GM08714 (cell line): ENCODE results near the gene PKN3.
A peak's percentile ranks its signal among the peaks of the same experiment; 100 is the strongest.

Experiments used
- H3K4me3 ChIP-seq: fragments of 200-500 bp; sonication (Bioruptor generic); 2 replicates; pipeline ENCODE4 v1.5.1; 2014; ENCODE audit warnings: mild to moderate bottlenecking, low read length, inconsistent platforms
- ZNF274 ChIP-seq: IDR thresholded peaks from 2 replicates; pipeline ENCODE4 v1.6.1; 2012; ENCODE audit warnings: mild to moderate bottlenecking, low read depth, low read length

PKN3 gene

GRCh38 chr9:128703616-128704355 is 1.5 kb downstream of the PKN3 start:
- H3K4me3 ChIP-seq = peak overlapping the region; percentile 75; the same call in 1 of the 2 replicates

DNA sequence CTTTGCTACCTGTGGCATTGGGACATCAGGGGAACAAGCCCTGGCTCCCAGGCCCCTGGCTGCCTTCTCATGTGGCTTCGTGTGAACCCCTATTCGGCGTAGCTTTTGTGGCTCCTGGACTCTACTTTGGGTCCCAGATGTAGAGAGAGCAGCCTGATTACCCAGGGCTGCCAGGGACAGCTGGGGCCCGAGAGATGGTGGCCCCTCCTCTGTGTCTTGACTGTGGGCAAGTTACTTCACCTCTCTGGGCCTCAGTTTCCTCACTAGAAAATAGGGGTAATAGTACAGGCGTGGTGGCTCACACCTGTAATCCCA is 2.0 kb downstream of the PKN3 start:
- TF ChIP-seq ZNF274 = no peak

More at GRCh38 chr9:128703616-128704355, 1.5 kb downstream of the PKN3 start:
- TF ChIP-seq ZNF274 = no peak

GRCh38 chr9:128705051-128705965 is 3.0 kb downstream of the PKN3 start:
- H3K4me3 ChIP-seq = no peak overlapping the region
- no peak for TF ChIP-seq ZNF274

More for the DNA sequence above, 2.0 kb downstream of the PKN3 start:
- H3K4me3 ChIP-seq = no peak overlapping the region

DNA sequence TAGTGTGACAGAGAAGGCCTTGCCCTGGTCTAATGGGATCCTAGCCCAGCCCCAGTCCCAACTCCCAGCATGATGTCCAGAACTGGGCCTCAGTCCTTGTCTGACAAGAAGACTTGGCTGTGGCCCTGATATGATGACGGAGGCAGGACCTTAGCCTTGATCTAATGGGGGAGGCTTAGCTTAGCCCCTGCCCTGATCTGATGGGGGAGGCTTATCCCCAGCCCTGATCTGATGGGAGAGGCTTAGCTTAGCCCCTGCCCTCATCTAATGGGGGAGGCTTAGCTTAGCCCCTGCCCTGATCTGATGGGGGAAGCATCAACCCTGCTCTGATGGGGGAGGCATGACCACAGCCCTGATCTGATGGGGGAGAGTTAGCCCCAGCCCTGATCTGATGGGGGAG is 3.7 kb downstream of the PKN3 start:
- TF ChIP-seq ZNF274 = no peak
- no peak overlapping the region for H3K4me3 ChIP-seq

DNA sequence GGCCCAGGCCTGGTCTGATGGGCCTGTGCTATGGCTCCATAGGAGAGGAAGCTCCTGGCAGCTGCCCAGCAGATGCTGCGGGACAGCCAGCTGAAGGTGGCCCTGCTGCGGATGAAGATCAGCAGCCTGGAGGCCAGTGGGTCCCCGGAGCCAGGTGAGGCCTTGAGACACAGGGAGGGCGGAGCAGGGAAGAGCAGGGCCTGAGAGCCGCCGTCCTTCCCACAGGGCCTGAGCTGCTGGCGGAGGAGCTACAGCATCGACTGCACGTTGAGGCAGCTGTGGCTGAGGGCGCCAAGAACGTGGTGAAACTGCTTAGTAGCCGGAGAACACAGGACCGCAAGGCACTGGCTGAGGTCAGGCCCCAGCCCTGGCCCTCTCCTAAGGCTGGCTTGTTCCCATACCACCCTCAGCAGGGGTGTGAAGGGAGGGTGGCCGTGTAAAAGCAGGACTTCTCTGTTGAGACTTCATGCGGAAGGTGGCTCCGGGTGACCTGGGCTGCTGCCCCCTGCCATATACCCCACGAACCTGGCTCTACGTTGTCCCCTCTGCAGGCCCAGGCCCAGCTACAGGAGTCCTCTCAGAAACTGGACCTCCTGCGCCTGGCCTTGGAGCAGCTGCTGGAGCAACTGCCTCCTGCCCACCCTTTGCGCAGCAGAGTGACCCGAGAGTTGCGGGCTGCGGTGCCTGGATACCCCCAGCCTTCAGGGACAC is 4.5 kb downstream of the PKN3 start:
- TF ChIP-seq ZNF274 = no peak
- no peak overlapping the region for H3K4me3 ChIP-seq

DNA sequence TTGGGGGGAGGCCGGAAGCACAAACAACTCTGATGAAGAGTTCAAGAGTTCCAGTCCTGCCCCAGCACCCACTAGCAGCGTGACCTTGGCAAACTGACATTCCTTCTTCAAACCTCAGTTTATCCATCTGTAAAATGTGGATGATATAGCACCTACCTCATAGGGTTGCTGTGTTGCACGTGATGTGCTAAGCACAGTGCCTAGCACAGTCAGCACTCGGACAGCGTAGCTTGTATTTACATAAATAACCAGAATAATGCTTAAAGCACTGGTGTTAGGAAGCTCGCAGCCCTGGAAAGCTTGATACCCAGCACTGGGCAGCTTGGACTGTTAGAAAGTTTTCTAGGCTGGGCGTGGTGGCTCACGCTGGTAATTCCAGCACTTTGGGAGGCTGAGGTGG is 5.1 kb downstream of the PKN3 start:
- H3K4me3 ChIP-seq = no peak overlapping the region
- no peak for TF ChIP-seq ZNF274

GRCh38 chr9:128712451-128713410 is 10.4 kb downstream of the PKN3 start:
- no peak for TF ChIP-seq ZNF274
- no peak overlapping the region for H3K4me3 ChIP-seq

- no peak for TF ChIP-seq ZNF274
- H3K4me3 ChIP-seq = no peak overlapping the region
Observed at GRCh38 chr9:128713411-128713780, 11.1 kb downstream of the PKN3 start.

- no peak for TF ChIP-seq ZNF274
- H3K4me3 ChIP-seq = no peak overlapping the region
Observed at GRCh38 chr9:128713941-128714573, 11.8 kb downstream of the PKN3 start.

DNA sequence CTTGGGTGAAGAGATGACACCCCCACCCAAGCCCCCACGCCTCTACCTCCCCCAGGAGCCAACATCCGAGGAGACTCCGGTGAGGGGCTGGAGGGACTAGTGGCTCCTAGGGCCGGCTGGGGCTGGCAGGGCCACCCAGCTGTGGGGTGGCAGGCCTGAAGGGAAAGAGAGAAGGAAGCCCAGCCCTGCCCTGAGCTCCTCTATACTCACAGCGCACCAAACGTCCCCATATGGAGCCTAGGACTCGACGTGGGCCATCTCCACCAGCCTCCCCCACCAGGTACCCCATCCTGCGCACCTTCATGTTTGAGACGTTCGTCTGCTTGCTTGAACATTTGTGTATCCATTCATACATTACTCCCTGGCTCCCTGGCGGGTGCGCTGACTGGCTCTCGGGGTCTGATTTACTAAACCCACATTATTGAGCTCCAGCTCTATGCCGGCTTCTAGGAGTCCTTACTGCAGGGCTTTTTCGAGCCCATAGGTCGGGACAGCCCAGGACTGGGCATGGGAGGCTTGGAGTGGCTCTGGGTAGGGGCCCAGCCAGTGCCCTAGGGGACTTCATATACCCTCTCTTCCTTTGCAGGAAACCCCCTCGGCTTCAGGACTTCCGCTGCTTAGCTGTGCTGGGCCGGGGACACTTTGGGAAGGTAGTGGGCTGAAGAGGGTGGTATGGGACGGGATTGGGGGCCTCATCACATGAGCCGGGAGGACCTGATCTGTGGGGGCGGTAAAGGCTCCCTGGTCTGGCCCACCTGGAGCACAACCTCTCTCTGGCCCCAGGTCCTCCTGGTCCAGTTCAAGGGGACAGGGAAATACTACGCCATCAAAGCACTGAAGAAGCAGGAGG is 12.5 kb downstream of the PKN3 start:
- no peak overlapping the region for H3K4me3 ChIP-seq
- no peak for TF ChIP-seq ZNF274

GRCh38 chr9:128715436-128715750 is 13.1 kb downstream of the PKN3 start:
- no peak for TF ChIP-seq ZNF274

GRCh38 chr9:128716581-128717254 is 14.4 kb downstream of the PKN3 start:
- no peak overlapping the region for H3K4me3 ChIP-seq
- no peak for TF ChIP-seq ZNF274

More at GRCh38 chr9:128715436-128715750, 13.1 kb downstream of the PKN3 start:
- no peak overlapping the region for H3K4me3 ChIP-seq
